Tongue (tissue), 2 donors: ENCODE results near the gene TBL1X. TPM values are rescaled to one million over a fixed set of nuclear protein-coding genes. Genes with fewer than 3 reads are reported as not detected.

Source experiments
- DNase-seq: peaks from one replicate; pipeline ENCODE4 v3.0.0-alpha.2; 2015
- total RNA-seq: library from RNA; depleted of rRNA; stranded (reverse); fragments of >200 nt; gene quantifications from one replicate; pipeline ENCODE4 v1.2.3, GENCODE V29; 2014

TBL1X gene
- total RNA-seq, 1 donor from 2014 or later, result 27.7 TPM

- no peak for DNase-seq
Measured at GRCh38 chrX:9668537-9668936, 203.7 kb downstream of the TBL1X start.

GRCh38 chrX:9670136-9670814 is 205.4 kb downstream of the TBL1X start:
- DNase-seq, result no peak

- no peak for DNase-seq
Measured at GRCh38 chrX:9671998-9672397, 207.1 kb downstream of the TBL1X start.

- DNase-seq, result peak; percentile 63
Measured at GRCh38 chrX:9676306-9676705, 211.4 kb downstream of the TBL1X start.

- DNase-seq, result no peak
Measured at GRCh38 chrX:9676738-9677097, 211.9 kb downstream of the TBL1X start.

- peak; percentile 63 for DNase-seq
Measured at GRCh38 chrX:9677098-9677739, 212.4 kb downstream of the TBL1X start.

- DNase-seq, result no peak
Measured at GRCh38 chrX:9678215-9678965, 213.5 kb downstream of the TBL1X start.

- DNase-seq, result no peak
Measured at GRCh38 chrX:9681011-9681410, 216.2 kb downstream of the TBL1X start.

- no peak for DNase-seq
Measured at GRCh38 chrX:9681422-9681821, 216.6 kb downstream of the TBL1X start.

GRCh38 chrX:9682456-9682855 is 217.6 kb downstream of the TBL1X start:
- peak; percentile 45 for DNase-seq

GRCh38 chrX:9682861-9683260 is 218.0 kb downstream of the TBL1X start:
- DNase-seq, result no peak

GRCh38 chrX:9683350-9683749 is 218.5 kb downstream of the TBL1X start:
- no peak for DNase-seq

GRCh38 chrX:9687899-9688298 is 223.0 kb downstream of the TBL1X start:
- no peak for DNase-seq

- DNase-seq, result no peak
Measured at GRCh38 chrX:9688833-9689232, 224.0 kb downstream of the TBL1X start.

GRCh38 chrX:9690046-9690445 is 225.2 kb downstream of the TBL1X start:
- DNase-seq, result peak; percentile 49

GRCh38 chrX:9693307-9694001 is 228.6 kb downstream of the TBL1X start:
- DNase-seq, result no peak

- DNase-seq, result no peak
Measured at GRCh38 chrX:9698576-9698975, 233.7 kb downstream of the TBL1X start.

- no peak for DNase-seq
Measured at GRCh38 chrX:9700555-9700954, 235.7 kb downstream of the TBL1X start.

GRCh38 chrX:9701790-9702189 is 236.9 kb downstream of the TBL1X start:
- DNase-seq, result no peak

- no peak for DNase-seq
Measured at GRCh38 chrX:9703406-9703805, 238.5 kb downstream of the TBL1X start.

- no peak for DNase-seq
Measured at GRCh38 chrX:9704876-9705465, 240.1 kb downstream of the TBL1X start.

GRCh38 chrX:9706421-9706820 is 241.6 kb downstream of the TBL1X start:
- no peak for DNase-seq
